Measurements from ENCODE around the gene ZNF79.

Gene ZNF79

GRCh38 chr9:127423934-127424675 lies at the start of gene ZNF79:
TSS of gene ZNF79 (plus strand) at chr9:127424382. CDS start at chr9:127424788, 406 bp downstream.
- peak; percentile 92 for ATAC-seq
- TF ChIP-seq RARB (CRISPR knock-in tag; IDR thresholded peaks at IDR 0.05) = no peak
- TF ChIP-seq ZFP30 (CRISPR knock-in tag; IDR thresholded peaks at IDR 0.05) = no peak
- TF ChIP-seq CSRNP3 (CRISPR knock-in tag; IDR thresholded peaks at IDR 0.05) = no peak
- peak; percentile 64 for TF ChIP-seq ZNF8 (CRISPR knock-in tag; IDR thresholded peaks at IDR 0.05)
- TF ChIP-seq TSHZ2 (CRISPR knock-in tag; IDR thresholded peaks at IDR 0.05) = 0 out of 2 replicates have a peak, but pooled peaks have one; percentile 34
- TF ChIP-seq PATZ1 (CRISPR knock-in tag; IDR thresholded peaks at IDR 0.05; ENCODE audit: borderline replicate concordance) = no peak
- no peak for TF ChIP-seq SNAI2 (CRISPR knock-in tag; IDR thresholded peaks at IDR 0.05)
- 0 out of 2 replicates have a peak, but pooled peaks have one; percentile 17 for TF ChIP-seq ZFP3 (CRISPR knock-in tag; IDR thresholded peaks at IDR 0.05)
- TF ChIP-seq OSR1 (CRISPR knock-in tag; IDR thresholded peaks at IDR 0.05) = no peak
- no peak for TF ChIP-seq TOX (CRISPR knock-in tag; IDR thresholded peaks at IDR 0.05; ENCODE audit: borderline replicate concordance)

- no peak for TF ChIP-seq PPARA (CRISPR knock-in tag; IDR thresholded peaks at IDR 0.05; ENCODE audit: borderline replicate concordance)
- no peak for TF ChIP-seq CREB5 (CRISPR knock-in tag; IDR thresholded peaks at IDR 0.05; ENCODE audit: low read depth)
- TF ChIP-seq TOX (CRISPR knock-in tag; IDR thresholded peaks at IDR 0.05; ENCODE audit: borderline replicate concordance) = no peak
- TF ChIP-seq ZNF565 (CRISPR knock-in tag; conservative IDR thresholded peaks at IDR 0.05; ENCODE audit: low read depth) = no peak
- TF ChIP-seq GLIS3 (CRISPR knock-in tag; IDR thresholded peaks at IDR 0.05) = no peak
- TF ChIP-seq ZC3H10 (CRISPR knock-in tag; IDR thresholded peaks at IDR 0.05) = no peak
- TF ChIP-seq CSDC2 (CRISPR knock-in tag; IDR thresholded peaks at IDR 0.05) = no peak
- TF ChIP-seq POU6F1 (CRISPR knock-in tag; IDR thresholded peaks at IDR 0.05; ENCODE audit: borderline replicate concordance, low read depth) = no peak
- no peak for TF ChIP-seq CSRNP3 (CRISPR knock-in tag; IDR thresholded peaks at IDR 0.05)
- TF ChIP-seq ESRRG (CRISPR knock-in tag; IDR thresholded peaks at IDR 0.05) = no peak
- no peak for TF ChIP-seq TCF4 (CRISPR knock-in tag; IDR thresholded peaks at IDR 0.05; ENCODE audit: borderline replicate concordance)
- TF ChIP-seq RARB (CRISPR knock-in tag; IDR thresholded peaks at IDR 0.05) = no peak
- no peak for TF ChIP-seq ZFP30 (CRISPR knock-in tag; IDR thresholded peaks at IDR 0.05)
- no peak for TF ChIP-seq ZNF70 (CRISPR knock-in tag; IDR thresholded peaks at IDR 0.05)
- no peak for TF ChIP-seq PATZ1 (CRISPR knock-in tag; IDR thresholded peaks at IDR 0.05; ENCODE audit: borderline replicate concordance)
- no peak for TF ChIP-seq OSR1 (CRISPR knock-in tag; IDR thresholded peaks at IDR 0.05)
- no peak for ATAC-seq
Observed at GRCh38 chr9:127380479-127380878, 43.7 kb upstream of the ZNF79 start.

Measured in SK-N-SH treated with all-trans-retinoic acid at 6 μM for 48 hours (cell line).